Erythroblast (primary cell): ENCODE data around the gene MYO1E.

Experiments used
- GATA1 ChIP-seq: IDR thresholded peaks from 2 replicates; pipeline ENCODE4 v1.6.1; 2011; ENCODE audit warnings: low read depth, mild to moderate bottlenecking, control low read depth, low read length, moderate library complexity
- POLR2A ChIP-seq: IDR thresholded peaks from 2 replicates; pipeline ENCODE4 v1.6.1; 2011; ENCODE audit warnings: mild to moderate bottlenecking, low read length

DNA sequence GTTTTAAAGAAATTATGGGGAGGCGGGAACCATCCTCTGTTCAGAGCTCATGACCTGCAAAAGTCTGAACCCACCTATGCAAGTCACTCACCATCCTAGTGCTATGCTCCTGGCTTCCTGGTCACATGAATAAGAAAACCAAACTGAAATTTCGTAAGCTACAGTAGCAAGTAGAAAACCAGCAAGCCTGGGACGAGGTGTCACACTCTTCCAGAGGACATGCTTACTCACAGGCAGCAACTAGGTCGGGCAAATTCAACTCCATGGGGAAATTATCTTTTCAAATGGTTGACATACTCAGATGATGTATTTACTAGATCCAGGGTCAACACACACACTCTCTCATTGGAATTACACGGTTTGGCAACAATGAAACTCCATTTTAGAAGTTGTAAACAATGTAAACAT, 134.7 kb downstream of the MYO1E start:
- no peak for TF ChIP-seq POLR2A
- TF ChIP-seq GATA1 = no peak
